DND-41 (cell line): ENCODE measurements around the gene SCN7A.

Source experiments
- CTCF ChIP-seq: IDR thresholded peaks from 2 replicates; pipeline ENCODE4 v1.5.1; 2012; ENCODE audit warnings: borderline replicate concordance, low read length, moderate library complexity, mild to moderate bottlenecking; ENCODE audit not compliant: poor library complexity, severe bottlenecking; ENCODE audit errors: extremely low read depth
- EZH2 ChIP-seq: IDR thresholded peaks from 3 replicates; pipeline ENCODE4 v1.6.1; 2012; ENCODE audit warnings: borderline replicate concordance, low read depth, mild to moderate bottlenecking, moderate library complexity, low read length, inconsistent platforms; ENCODE audit not compliant: severe bottlenecking

DNA sequence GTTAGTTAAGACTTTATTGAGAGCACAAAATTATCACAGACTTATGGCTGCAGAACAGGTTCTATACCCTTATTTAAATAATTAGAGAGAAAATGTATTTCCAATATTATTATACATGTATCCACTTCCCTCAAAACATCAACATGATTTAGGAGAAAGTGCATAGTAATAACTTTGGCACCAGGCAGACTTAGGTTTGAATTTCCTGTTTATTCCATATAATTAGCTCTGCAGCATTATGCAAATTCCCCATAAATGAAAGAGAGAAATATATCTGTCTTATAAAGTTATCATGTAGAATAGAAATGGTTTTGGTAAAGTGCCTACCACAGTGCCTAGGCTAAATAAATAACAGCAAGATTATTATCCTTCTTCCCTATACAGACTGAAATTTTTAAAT lies 133.6 kb downstream of the SCN7A start:
- TF ChIP-seq CTCF, result no peak
- TF ChIP-seq EZH2, result no peak
